ENCODE measurements around the gene LILRB2. TPM values are rescaled to one million over a fixed set of nuclear protein-coding genes. Genes with fewer than 3 reads are reported as not detected.
"Not testable (repeated sequence)": the region's sequence is repeated elsewhere in the genome, so short reads cannot be mapped to it uniquely, and the experiment has no call there.

The LILRB2 gene
- total and polyA plus RNA-seq, 2 donors (not counting 1 experiment from before 2014, with no cell fraction given) = 8.3 to 12.4 TPM

DNA sequence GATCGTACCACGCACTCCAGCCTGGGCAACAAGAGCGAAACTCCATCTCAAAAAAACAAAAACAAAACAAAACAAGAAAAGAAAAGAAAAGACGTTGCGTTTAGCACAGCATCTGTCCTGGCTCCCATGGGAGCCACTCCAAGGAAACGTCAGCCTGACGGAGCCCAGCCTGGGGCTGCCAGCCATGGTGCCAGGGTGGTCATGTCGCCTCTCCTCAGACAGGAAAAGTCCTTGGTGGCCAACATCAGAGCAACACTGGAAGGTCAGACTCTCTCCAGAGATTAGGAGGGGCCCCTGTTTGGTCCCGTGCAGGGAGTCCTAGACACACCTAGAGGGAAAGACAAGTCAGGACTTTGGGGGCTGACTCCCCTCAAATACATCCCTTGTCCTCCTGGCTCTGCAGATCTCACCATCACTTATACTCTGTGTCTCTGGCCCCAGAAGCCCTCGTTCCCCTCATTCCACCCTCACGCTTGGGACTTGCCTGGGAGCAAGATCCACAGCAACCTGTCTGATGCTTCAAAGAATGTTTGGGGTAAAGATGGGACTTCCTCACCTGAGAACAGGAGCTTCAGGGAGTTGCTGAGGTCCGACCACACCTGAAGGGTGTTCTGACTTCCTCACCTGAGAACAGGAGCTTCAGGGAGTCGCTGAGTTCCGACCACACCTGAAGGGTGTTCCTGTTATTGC, 48.7 kb upstream of the LILRB2 start:
- DNase-seq = no peak
- peaks cover 0 to 8% (median 0%) of the 10 kb centered on the region in 3 donors for H3K9me3 ChIP-seq (ENCODE audit: control extremely low read depth in 1 of 3, control insufficient read depth in 2 of 3, insufficient read depth in 1 of 3, low read length in 2 of 3)
- H3K4me3 ChIP-seq (ENCODE audit: control extremely low read depth in 1 of 5, extremely low read depth in 1 of 5, insufficient read depth in 1 of 5, low read depth in 2 of 5, low read length in 4 of 5) = no peak overlapping the region
- no peak overlapping the region for H3K9ac ChIP-seq (ENCODE audit: low read length)
- H3K27ac Mint-ChIP-seq = peak overlapping the region; percentile 63
- H3K27me3 ChIP-seq (replicated peaks in 1 of 4; ENCODE audit: control extremely low read depth in 1 of 4, control insufficient read depth in 3 of 4, insufficient read depth in 4 of 4, low read length in 3 of 4) = no peaks in the 10 kb centered on the region
- no peak overlapping the region for H3K4me2 ChIP-seq (replicated peaks; ENCODE audit: low read depth, low read length, poor library complexity, severe bottlenecking)
- H2AFZ ChIP-seq (ENCODE audit: insufficient read depth, low read depth, low read length, poor library complexity, severe bottlenecking) = no peak overlapping the region
- ChIA-PET POLR2A (no interaction called here), CTCF (interaction anchor here (0.9 to 1.3 kb wide), 3 partner anchors 14 to 59 kb away, joined by 3 to 5 read pairs (median 3); no protein-coding TSS in a partner anchor)
- H3K27me3 Mint-ChIP-seq = no peaks in the 10 kb centered on the region
- no peaks in the 10 kb centered on the region for H4K20me1 ChIP-seq (ENCODE audit: control insufficient read depth, insufficient read depth, low read length, poor library complexity, severe bottlenecking)
- no peaks in the 10 kb centered on the region for H3K36me3 ChIP-seq (replicated peaks in 1 of 2; ENCODE audit: control extremely low read depth in 1 of 2, control insufficient read depth in 1 of 2, extremely low read depth in 1 of 2, insufficient read depth in 2 of 2, low read length in 1 of 2)
- TF ChIP-seq, protein P1, sequence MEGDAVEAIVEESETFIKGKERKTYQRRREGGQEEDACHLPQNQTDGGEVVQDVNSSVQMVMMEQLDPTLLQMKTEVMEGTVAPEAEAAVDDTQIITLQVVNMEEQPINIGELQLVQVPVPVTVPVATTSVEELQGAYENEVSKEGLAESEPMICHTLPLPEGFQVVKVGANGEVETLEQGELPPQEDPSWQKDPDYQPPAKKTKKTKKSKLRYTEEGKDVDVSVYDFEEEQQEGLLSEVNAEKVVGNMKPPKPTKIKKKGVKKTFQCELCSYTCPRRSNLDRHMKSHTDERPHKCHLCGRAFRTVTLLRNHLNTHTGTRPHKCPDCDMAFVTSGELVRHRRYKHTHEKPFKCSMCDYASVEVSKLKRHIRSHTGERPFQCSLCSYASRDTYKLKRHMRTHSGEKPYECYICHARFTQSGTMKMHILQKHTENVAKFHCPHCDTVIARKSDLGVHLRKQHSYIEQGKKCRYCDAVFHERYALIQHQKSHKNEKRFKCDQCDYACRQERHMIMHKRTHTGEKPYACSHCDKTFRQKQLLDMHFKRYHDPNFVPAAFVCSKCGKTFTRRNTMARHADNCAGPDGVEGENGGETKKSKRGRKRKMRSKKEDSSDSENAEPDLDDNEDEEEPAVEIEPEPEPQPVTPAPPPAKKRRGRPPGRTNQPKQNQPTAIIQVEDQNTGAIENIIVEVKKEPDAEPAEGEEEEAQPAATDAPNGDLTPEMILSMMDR (IDR thresholded peaks at IDR 0.05) = no peak
- peaks cover 2% of the 10 kb centered on the region for H3K9me3 Mint-ChIP-seq (ENCODE audit: insufficient read depth)
- peaks cover 52% of the 10 kb centered on the region for H3K4me1 Mint-ChIP-seq
- WGBS (ENCODE audit: insufficient coverage) = 92% methylated on average over 10 of the region's 14 CpGs
- H3K4me3 Mint-ChIP-seq = no peak overlapping the region
- intact Hi-C loops (cut with micrococcal nuclease) = no loop called here
- no peak for ATAC-seq (ENCODE audit: low read depth)
- H3K4me1 ChIP-seq (ENCODE audit: control insufficient read depth in 2 of 2, insufficient read depth in 2 of 2, low read length in 2 of 2) = peaks cover 50 to 63% of the 10 kb centered on the region in 2 donors
- H3K79me2 ChIP-seq (ENCODE audit: control insufficient read depth, insufficient read depth, low read length) = peaks cover 4% of the 10 kb centered on the region
- no peak overlapping the region for H3K27ac ChIP-seq (ENCODE audit: low read length in 2 of 2)

DNA sequence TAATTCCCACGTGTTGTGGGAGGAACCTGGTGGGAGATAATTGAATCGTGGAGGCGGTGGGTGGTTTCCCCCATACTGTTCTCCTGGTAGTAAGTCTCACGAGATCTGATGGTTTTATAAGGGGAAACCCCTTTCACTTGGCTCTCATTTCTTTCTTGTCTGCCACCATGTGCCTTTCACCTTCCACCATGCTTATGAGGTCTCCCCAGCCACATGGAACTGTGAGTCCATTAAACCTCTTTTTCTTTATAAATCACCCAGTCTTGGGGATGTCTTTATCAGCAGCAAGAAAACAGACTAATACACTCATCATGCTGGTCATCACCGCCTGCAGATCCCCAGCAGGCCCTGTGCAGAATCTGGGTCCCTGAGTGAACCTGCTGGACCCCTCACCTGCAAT, 47.9 kb upstream of the LILRB2 start:
- Mint-ChIP-seq H3K27ac (peak overlapping the region; percentile 73), H3K4me1 (peaks cover 49% of the 10 kb centered on the region), H3K4me3 (peak overlapping the region; percentile 53)
- H4K20me1 ChIP-seq (ENCODE audit: control insufficient read depth, insufficient read depth, low read length, poor library complexity, severe bottlenecking); H3K4me3 ChIP-seq (ENCODE audit: control extremely low read depth in 1 of 5, extremely low read depth in 1 of 5, insufficient read depth in 1 of 5, low read depth in 2 of 5, low read length in 4 of 5); intact Hi-C loops (cut with micrococcal nuclease); H3K9me3 ChIP-seq (ENCODE audit: control extremely low read depth in 1 of 3, control insufficient read depth in 2 of 3, insufficient read depth in 1 of 3, low read length in 2 of 3); ATAC-seq (ENCODE audit: low read depth); DNase-seq; H3K9ac ChIP-seq (ENCODE audit: low read length); H2AFZ ChIP-seq (ENCODE audit: insufficient read depth, low read depth, low read length, poor library complexity, severe bottlenecking); H3K79me2 ChIP-seq (ENCODE audit: control insufficient read depth, insufficient read depth, low read length); H3K27me3 ChIP-seq (replicated peaks in 1 of 4; ENCODE audit: control extremely low read depth in 1 of 4, control insufficient read depth in 3 of 4, insufficient read depth in 4 of 4, low read length in 3 of 4); POLR2A ChIA-PET; H3K36me3 ChIP-seq (replicated peaks in 1 of 2; ENCODE audit: control extremely low read depth in 1 of 2, control insufficient read depth in 1 of 2, extremely low read depth in 1 of 2, insufficient read depth in 2 of 2, low read length in 1 of 2); H3K9me3 Mint-ChIP-seq (ENCODE audit: insufficient read depth); H3K27me3 Mint-ChIP-seq: not testable (repeated sequence)
- WGBS (ENCODE audit: insufficient coverage) = no CpG with 5 or more reads among the region's 5 CpGs
- CTCF ChIA-PET = interaction anchor here (1.3 to 13.5 kb wide), 5 partner anchors 8 to 62 kb away, joined by 3 to 235 read pairs (median 61); no protein-coding TSS in a partner anchor
- Histone ChIP-seq H3K27ac (ENCODE audit: low read length in 2 of 2) (peak overlapping the region in 1 of 2 donors; percentile 7), H3K4me1 (ENCODE audit: control insufficient read depth in 2 of 2, insufficient read depth in 2 of 2, low read length in 2 of 2) (peaks cover 50 to 61% of the 10 kb centered on the region in 2 donors), H3K4me2 (replicated peaks; ENCODE audit: low read depth, low read length, poor library complexity, severe bottlenecking) (peak overlapping the region; percentile 9)
